ENCODE measurements around the gene POU6F2.

GRCh38 chr7:39183796-39184195, 206.1 kb downstream of the POU6F2 start:
- TF ChIP-seq CTCF (IDR thresholded peaks at IDR 0.05) (no peak), POLR2A (IDR thresholded peaks at IDR 0.05) (no peak)

All from right lobe of liver (tissue), 4 donors.